ENCODE results near the gene PRLR.

Gene PRLR

DNA sequence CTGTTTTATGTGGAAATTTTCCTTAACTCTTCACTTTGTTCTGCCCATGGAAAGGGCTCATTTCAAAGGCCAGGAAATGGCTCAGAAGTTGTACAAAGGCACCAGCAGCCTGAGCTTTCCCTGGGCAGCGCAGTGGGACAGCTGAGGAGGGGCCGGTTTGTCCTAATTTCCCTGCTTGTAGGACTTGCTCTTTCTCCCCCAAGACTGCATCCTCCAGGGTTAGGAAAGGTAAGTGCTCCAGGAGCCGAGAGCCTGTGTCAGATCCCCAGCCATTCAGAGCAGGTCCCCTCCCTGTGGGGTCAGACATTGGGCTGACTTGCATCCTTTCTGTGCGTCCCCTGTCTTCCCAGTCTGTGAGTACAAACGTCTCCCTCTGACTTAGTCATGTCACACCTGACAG, 226.1 kb downstream of the PRLR start:
- no peak overlapping the region for H2BK5ac ChIP-seq (ENCODE audit: low read depth, low read length, poor library complexity, severe bottlenecking)
- peak overlapping the region in 1 of 2 experiments; percentile 76 for H3K23ac ChIP-seq (ENCODE audit: low read length in 2 of 2)
- no peaks in the 10 kb centered on the region for H3K79me1 ChIP-seq (replicated peaks; ENCODE audit: low read length, poor library complexity, severe bottlenecking)
- H2BK120ac ChIP-seq (ENCODE audit: low read depth, low read length) = no peak overlapping the region
- H2AFZ ChIP-seq (ENCODE audit: low read depth, low read length) = no peak overlapping the region
- no peak overlapping the region for H4K8ac ChIP-seq (ENCODE audit: low read length)
- no peaks in the 10 kb centered on the region for H3K4me1 ChIP-seq (ENCODE audit: control insufficient read depth, insufficient read depth, low read depth, low read length)
- H2AK5ac ChIP-seq (ENCODE audit: low read length, severe bottlenecking) = no peak overlapping the region
- H2BK15ac ChIP-seq (ENCODE audit: low read depth, poor library complexity, severe bottlenecking) = no peak overlapping the region
- no peak overlapping the region for H3K14ac ChIP-seq (ENCODE audit: low read length in 2 of 2)
- H3K36me3 ChIP-seq (ENCODE audit: control insufficient read depth in 1 of 2, insufficient read depth in 2 of 2, low read depth in 1 of 2, low read length in 2 of 2) = no peaks in the 10 kb centered on the region
- no peak overlapping the region for H2BK12ac ChIP-seq (ENCODE audit: low read length in 2 of 2)
- no peaks in the 10 kb centered on the region for H3K9me3 ChIP-seq (ENCODE audit: control insufficient read depth, low read length)
- no peak overlapping the region for H3K27ac ChIP-seq (ENCODE audit: low read length, poor library complexity, severe bottlenecking)
- no peak overlapping the region for H3K18ac ChIP-seq (ENCODE audit: low read depth in 1 of 2, low read length in 2 of 2)
- WGBS = 72% methylated on average over 5 of the region's 5 CpGs
- no peak overlapping the region for H3K4me2 ChIP-seq (ENCODE audit: low read length, poor library complexity, severe bottlenecking)
- no peak overlapping the region for H4K91ac ChIP-seq (ENCODE audit: low read length)
- DNase-seq = no peak
- H3K4ac ChIP-seq (ENCODE audit: low read depth in 1 of 2, low read length in 2 of 2) = no peak overlapping the region
- H3K4me3 ChIP-seq (ENCODE audit: insufficient read depth in 1 of 2, low read depth in 1 of 2, low read length in 2 of 2) = no peak overlapping the region
- H3K9ac ChIP-seq (ENCODE audit: low read length) = peak overlapping the region; percentile 37
- peaks cover 0 to 51% of the 10 kb centered on the region in 2 experiments for H3K27me3 ChIP-seq (ENCODE audit: control insufficient read depth in 1 of 2, insufficient read depth in 1 of 2, low read length in 2 of 2)

DNA sequence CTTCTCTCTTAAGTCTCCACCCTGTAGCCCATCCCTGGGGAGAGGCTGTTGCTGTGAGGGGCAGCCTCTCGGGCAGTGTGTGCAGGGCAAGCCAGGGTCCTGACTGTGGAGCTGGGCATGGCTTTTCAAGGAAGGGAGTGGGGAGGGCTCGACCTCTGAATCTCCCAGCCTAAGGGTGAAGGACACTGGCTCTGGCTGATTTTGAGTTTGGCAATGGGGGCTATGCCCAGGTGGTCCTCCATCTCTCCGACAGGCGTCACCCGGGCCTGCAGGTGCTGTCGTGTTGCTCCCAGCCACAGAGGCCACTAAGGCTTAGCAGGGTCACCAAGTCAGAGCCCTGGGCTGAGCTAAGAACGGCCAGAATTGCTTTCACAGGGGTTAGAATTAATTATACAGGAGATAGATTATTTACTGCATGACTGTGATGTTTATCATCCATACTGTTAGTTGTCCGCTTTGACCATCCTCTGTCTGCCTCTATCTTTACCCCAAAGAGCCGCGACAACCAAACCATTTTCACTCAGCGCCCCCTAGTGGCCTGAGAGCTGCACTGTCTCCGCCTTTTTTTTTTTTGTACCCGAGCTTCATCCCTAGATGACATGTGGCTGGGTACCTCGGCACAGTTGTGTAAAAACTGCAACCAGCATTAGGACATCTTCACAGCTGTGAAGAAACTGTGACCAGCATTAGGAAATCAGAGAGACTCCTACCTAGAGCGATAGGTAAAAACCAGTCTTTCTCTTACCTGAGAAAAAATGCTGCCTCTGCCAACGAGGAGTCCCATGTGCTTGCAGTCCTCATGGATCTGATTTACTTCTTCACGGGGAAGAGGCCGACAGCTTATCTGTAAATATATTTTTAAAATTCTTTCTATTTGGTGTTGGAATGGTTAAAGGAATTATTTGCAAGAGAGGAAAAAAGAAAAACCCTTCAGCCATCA, 227.0 kb downstream of the PRLR start:
- DNase-seq = peak; percentile 67
- Histone ChIP-seq H3K4me1 (ENCODE audit: control insufficient read depth, insufficient read depth, low read depth, low read length) (peaks cover 2% of the 10 kb centered on the region), H3K14ac (ENCODE audit: low read length in 2 of 2) (no peak overlapping the region), H3K4me2 (ENCODE audit: low read length, poor library complexity, severe bottlenecking) (no peak overlapping the region), H3K18ac (ENCODE audit: low read depth in 1 of 2, low read length in 2 of 2) (peak overlapping the region in 1 of 2 experiments; percentile 30), H3K23ac (ENCODE audit: low read length in 2 of 2) (no peak overlapping the region), H3K4me3 (ENCODE audit: insufficient read depth in 1 of 2, low read depth in 1 of 2, low read length in 2 of 2) (peak overlapping the region in 1 of 2 experiments; percentile 3), H3K79me1 (replicated peaks; ENCODE audit: low read length, poor library complexity, severe bottlenecking) (no peaks in the 10 kb centered on the region), H2AFZ (ENCODE audit: low read depth, low read length) (no peak overlapping the region), H4K8ac (ENCODE audit: low read length) (no peak overlapping the region), H4K91ac (ENCODE audit: low read length) (no peak overlapping the region), H2AK5ac (ENCODE audit: low read length, severe bottlenecking) (no peak overlapping the region), H3K9ac (ENCODE audit: low read length) (peak overlapping the region; percentile 37), H2BK15ac (ENCODE audit: low read depth, poor library complexity, severe bottlenecking) (no peak overlapping the region), H3K27ac (ENCODE audit: low read length, poor library complexity, severe bottlenecking) (no peak overlapping the region), H2BK5ac (ENCODE audit: low read depth, low read length, poor library complexity, severe bottlenecking) (no peak overlapping the region), H2BK120ac (ENCODE audit: low read depth, low read length) (no peak overlapping the region), H3K27me3 (ENCODE audit: control insufficient read depth in 1 of 2, insufficient read depth in 1 of 2, low read length in 2 of 2) (peaks cover 0 to 51% of the 10 kb centered on the region in 2 experiments), H3K36me3 (ENCODE audit: control insufficient read depth in 1 of 2, insufficient read depth in 2 of 2, low read depth in 1 of 2, low read length in 2 of 2) (no peaks in the 10 kb centered on the region), H3K4ac (ENCODE audit: low read depth in 1 of 2, low read length in 2 of 2) (no peak overlapping the region), H2BK12ac (ENCODE audit: low read length in 2 of 2) (no peak overlapping the region), H3K9me3 (ENCODE audit: control insufficient read depth, low read length) (no peaks in the 10 kb centered on the region)
- 46% methylated on average over 15 of the region's 18 CpGs for WGBS

DNA sequence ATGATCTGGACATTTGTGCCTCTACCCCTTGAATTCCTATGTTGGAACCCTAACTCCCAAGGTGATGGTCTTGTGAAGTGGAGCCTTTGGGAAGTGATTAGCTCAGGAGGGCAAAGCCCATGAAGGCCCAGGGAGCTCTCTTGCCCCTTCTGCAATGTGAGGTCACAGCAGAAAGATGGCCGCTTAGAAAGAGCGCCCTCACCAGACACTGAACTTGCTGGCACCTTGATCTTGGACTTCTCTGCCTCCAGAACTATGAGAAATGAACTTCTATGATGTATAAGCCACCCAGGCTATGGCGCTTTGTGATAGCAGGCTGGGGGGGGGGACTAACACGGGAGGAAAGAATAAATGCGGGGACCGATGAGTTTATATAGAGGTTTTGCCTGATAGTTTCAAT, 227.8 kb downstream of the PRLR start:
- no peak overlapping the region for H3K14ac ChIP-seq (ENCODE audit: low read length in 2 of 2)
- no peak overlapping the region for H3K27ac ChIP-seq (ENCODE audit: low read length, poor library complexity, severe bottlenecking)
- no peaks in the 10 kb centered on the region for H3K79me1 ChIP-seq (replicated peaks; ENCODE audit: low read length, poor library complexity, severe bottlenecking)
- no peaks in the 10 kb centered on the region for H3K36me3 ChIP-seq (ENCODE audit: control insufficient read depth in 1 of 2, insufficient read depth in 2 of 2, low read depth in 1 of 2, low read length in 2 of 2)
- no peak overlapping the region for H2BK15ac ChIP-seq (ENCODE audit: low read depth, poor library complexity, severe bottlenecking)
- H4K8ac ChIP-seq (ENCODE audit: low read length) = no peak overlapping the region
- H3K4me1 ChIP-seq (ENCODE audit: control insufficient read depth, insufficient read depth, low read depth, low read length) = peaks cover 4% of the 10 kb centered on the region
- H3K9ac ChIP-seq (ENCODE audit: low read length) = no peak overlapping the region
- H3K18ac ChIP-seq (ENCODE audit: low read depth in 1 of 2, low read length in 2 of 2) = no peak overlapping the region
- no peak overlapping the region for H2BK12ac ChIP-seq (ENCODE audit: low read length in 2 of 2)
- H3K4ac ChIP-seq (ENCODE audit: low read depth in 1 of 2, low read length in 2 of 2) = no peak overlapping the region
- H3K27me3 ChIP-seq (ENCODE audit: control insufficient read depth in 1 of 2, insufficient read depth in 1 of 2, low read length in 2 of 2) = peaks cover 0 to 46% of the 10 kb centered on the region in 2 experiments
- no peak overlapping the region for H3K4me3 ChIP-seq (ENCODE audit: insufficient read depth in 1 of 2, low read depth in 1 of 2, low read length in 2 of 2)
- H2BK120ac ChIP-seq (ENCODE audit: low read depth, low read length) = no peak overlapping the region
- no peak overlapping the region for H2BK5ac ChIP-seq (ENCODE audit: low read depth, low read length, poor library complexity, severe bottlenecking)
- no peak overlapping the region for H3K4me2 ChIP-seq (ENCODE audit: low read length, poor library complexity, severe bottlenecking)
- H3K9me3 ChIP-seq (ENCODE audit: control insufficient read depth, low read length) = no peaks in the 10 kb centered on the region
- 93% methylated on average over 6 of the region's 6 CpGs for WGBS
- H4K91ac ChIP-seq (ENCODE audit: low read length) = no peak overlapping the region
- H3K23ac ChIP-seq (ENCODE audit: low read length in 2 of 2) = no peak overlapping the region
- no peak overlapping the region for H2AK5ac ChIP-seq (ENCODE audit: low read length, severe bottlenecking)
- no peak for DNase-seq
- no peak overlapping the region for H2AFZ ChIP-seq (ENCODE audit: low read depth, low read length)

DNA sequence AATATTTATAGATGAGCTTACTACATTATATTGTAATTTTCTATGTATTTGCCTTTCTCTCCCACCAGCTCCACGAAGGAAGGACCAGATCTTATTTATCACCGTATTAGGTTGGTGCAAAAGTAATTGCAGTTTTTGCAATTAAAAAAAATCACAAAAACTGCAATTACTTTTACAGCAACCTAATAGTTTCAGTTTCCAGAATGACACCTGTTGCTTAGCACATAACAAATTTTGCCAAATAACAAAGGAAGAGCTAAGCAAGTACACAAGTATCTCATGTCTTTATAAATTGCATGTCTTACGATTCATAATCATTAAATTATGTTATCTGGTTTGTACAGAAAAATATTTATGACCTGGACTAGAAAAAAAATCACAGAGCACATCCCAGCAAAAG, 228.4 kb downstream of the PRLR start:
- no peak overlapping the region for H3K14ac ChIP-seq (ENCODE audit: low read length in 2 of 2)
- H4K91ac ChIP-seq (ENCODE audit: low read length) = no peak overlapping the region
- H3K4me2 ChIP-seq (ENCODE audit: low read length, poor library complexity, severe bottlenecking) = no peak overlapping the region
- H3K9me3 ChIP-seq (ENCODE audit: control insufficient read depth, low read length) = no peaks in the 10 kb centered on the region
- H3K4me3 ChIP-seq (ENCODE audit: insufficient read depth in 1 of 2, low read depth in 1 of 2, low read length in 2 of 2) = no peak overlapping the region
- H2AK5ac ChIP-seq (ENCODE audit: low read length, severe bottlenecking) = no peak overlapping the region
- DNase-seq = no peak
- H3K79me1 ChIP-seq (replicated peaks; ENCODE audit: low read length, poor library complexity, severe bottlenecking) = no peaks in the 10 kb centered on the region
- no peak overlapping the region for H2BK120ac ChIP-seq (ENCODE audit: low read depth, low read length)
- H3K36me3 ChIP-seq (ENCODE audit: control insufficient read depth in 1 of 2, insufficient read depth in 2 of 2, low read depth in 1 of 2, low read length in 2 of 2) = no peaks in the 10 kb centered on the region
- no peak overlapping the region for H3K4ac ChIP-seq (ENCODE audit: low read depth in 1 of 2, low read length in 2 of 2)
- H4K8ac ChIP-seq (ENCODE audit: low read length) = no peak overlapping the region
- H2AFZ ChIP-seq (ENCODE audit: low read depth, low read length) = no peak overlapping the region
- H3K18ac ChIP-seq (ENCODE audit: low read depth in 1 of 2, low read length in 2 of 2) = no peak overlapping the region
- no peak overlapping the region for H2BK5ac ChIP-seq (ENCODE audit: low read depth, low read length, poor library complexity, severe bottlenecking)
- no peak overlapping the region for H3K9ac ChIP-seq (ENCODE audit: low read length)
- peaks cover 4% of the 10 kb centered on the region for H3K4me1 ChIP-seq (ENCODE audit: control insufficient read depth, insufficient read depth, low read depth, low read length)
- H3K23ac ChIP-seq (ENCODE audit: low read length in 2 of 2) = no peak overlapping the region
- peaks cover 0 to 41% of the 10 kb centered on the region in 2 experiments for H3K27me3 ChIP-seq (ENCODE audit: control insufficient read depth in 1 of 2, insufficient read depth in 1 of 2, low read length in 2 of 2)
- H2BK12ac ChIP-seq (ENCODE audit: low read length in 2 of 2) = no peak overlapping the region
- no peak overlapping the region for H2BK15ac ChIP-seq (ENCODE audit: low read depth, poor library complexity, severe bottlenecking)
- no peak overlapping the region for H3K27ac ChIP-seq (ENCODE audit: low read length, poor library complexity, severe bottlenecking)
- 100% methylated on average over 2 of the region's 3 CpGs for WGBS

Measured in mesenchymal stem cell (in vitro differentiated cells and primary cell).